HEK293 (cell line): ENCODE results near the gene CXXC5.

Experiments used
- CTCF ChIA-PET: fragments of 350-600 bp; formaldehyde crosslinking; extraction: SDS; loops from one replicate; lab custom pipeline; 2021; ENCODE audit warnings: antibody characterized with exemption; lab: Yijun Ruan, JAX
- POLR2A ChIA-PET: fragments of 300-600 bp; formaldehyde crosslinking; extraction: SDS; loops from one replicate; lab custom pipeline; 2020; ENCODE audit warnings: antibody characterized with exemption, inconsistent platforms; lab: Yijun Ruan, JAX
- H3K27ac ChIP-seq: fragments of 200-500 bp; sonication (Bioruptor generic); 2 replicates; pipeline ENCODE4 v1.5.1; 2014; ENCODE audit warnings: low read depth, low read length, control low read depth, inconsistent platforms; ENCODE audit errors: extremely low read depth
- H3K36me3 ChIP-seq, 2 experiments: fragments of 200-500 bp in 1 of 2; sonication (Bioruptor generic) in 1 of 2; 1 replicate in 1 of 2; 2 replicates in 1 of 2; pipeline ENCODE4 v1.5.1; 2014 to 2017; ENCODE audit warnings: inconsistent platforms in 2 of 2, low read length in 2 of 2; ENCODE audit not compliant: control insufficient read depth in 2 of 2, insufficient read depth in 1 of 2
- H3K4me1 ChIP-seq: fragments of 200-500 bp; sonication (Bioruptor generic); 2 replicates; pipeline ENCODE4 v1.5.1; 2014; ENCODE audit warnings: mild to moderate bottlenecking, low read length, inconsistent platforms; ENCODE audit not compliant: control insufficient read depth, insufficient read depth
- H3K4me3 ChIP-seq: 2 replicates; pipeline ENCODE4 v1.5.1; 2011; ENCODE audit warnings: low read depth, mild to moderate bottlenecking, control low read depth, low read length, moderate library complexity
- H3K9me3 ChIP-seq: fragments of 200-500 bp; sonication (Bioruptor generic); 2 replicates; pipeline ENCODE4 v1.5.1; 2014; ENCODE audit warnings: low read depth, low read length, inconsistent platforms; ENCODE audit not compliant: control insufficient read depth, insufficient read depth
- GLI2 ChIP-seq: fragments of 450-650 bp; formaldehyde crosslinking; IDR thresholded peaks from 2 replicates; pipeline ENCODE4; 2017; ENCODE audit warnings: missing biosample characterization, missing genetic modification characterization, low read depth, borderline replicate concordance
- KLF9 ChIP-seq: fragments of 450-650 bp; formaldehyde crosslinking; IDR thresholded peaks from 2 replicates; pipeline ENCODE4 v1.5.1; 2016; ENCODE audit warnings: missing biosample characterization, missing genetic modification characterization, low read depth
- MEIS1 ChIP-seq: sonication (generic); formaldehyde crosslinking; IDR thresholded peaks from 2 replicates; pipeline ENCODE4 v1.8.1; 2022; ENCODE audit warnings: missing genetic modification reagents, mild to moderate bottlenecking, borderline replicate concordance
- OSR2 ChIP-seq: fragments of 450-650 bp; formaldehyde crosslinking; IDR thresholded peaks from 2 replicates; pipeline ENCODE4 v1.5.1; 2016; ENCODE audit warnings: missing biosample characterization, missing genetic modification characterization
- SALL2 ChIP-seq: fragments of 450-650 bp; formaldehyde crosslinking; IDR thresholded peaks from 2 replicates; pipeline ENCODE4 v1.5.0; 2017; ENCODE audit warnings: missing biosample characterization, mild to moderate bottlenecking, missing genetic modification characterization, borderline replicate concordance
- SCRT2 ChIP-seq: fragments of 450-650 bp; formaldehyde crosslinking; IDR thresholded peaks from 2 replicates; pipeline ENCODE4 v1.5.1; 2016; ENCODE audit warnings: missing biosample characterization, missing genetic modification characterization
- ZFP41 ChIP-seq: fragments of 450-650 bp; formaldehyde crosslinking; IDR thresholded peaks from 2 replicates; pipeline ENCODE4 v1.5.1; 2016; ENCODE audit warnings: missing biosample characterization, missing genetic modification characterization, borderline replicate concordance
- ZNF138 ChIP-seq: fragments of 450-650 bp; formaldehyde crosslinking; IDR thresholded peaks from 2 replicates; pipeline ENCODE4 v1.5.1; 2016; ENCODE audit warnings: missing biosample characterization, missing genetic modification characterization, borderline replicate concordance
- ZNF211 ChIP-seq: fragments of 450-650 bp; formaldehyde crosslinking; IDR thresholded peaks from 2 replicates; pipeline ENCODE4 v1.5.1; 2016; ENCODE audit warnings: low read depth, missing biosample characterization, missing genetic modification characterization
- ZNF239 ChIP-seq: fragments of 450-650 bp; formaldehyde crosslinking; IDR thresholded peaks from 2 replicates; pipeline ENCODE4 v1.5.1; 2016; ENCODE audit warnings: missing biosample characterization, missing genetic modification characterization
- ZNF433 ChIP-seq: fragments of 450-650 bp; formaldehyde crosslinking; IDR thresholded peaks from 2 replicates; pipeline ENCODE4 v1.5.1; 2016; ENCODE audit warnings: missing biosample characterization, missing genetic modification characterization, low read depth
- ZNF501 ChIP-seq: fragments of 450-650 bp; formaldehyde crosslinking; IDR thresholded peaks from 2 replicates; pipeline ENCODE4 v1.5.1; 2016; ENCODE audit warnings: missing biosample characterization, missing genetic modification characterization
- ZSCAN23 ChIP-seq: fragments of 450-650 bp; formaldehyde crosslinking; IDR thresholded peaks from 2 replicates; pipeline ENCODE4 v1.5.1; 2016; ENCODE audit warnings: missing biosample characterization, missing genetic modification characterization
- TF ChIP-seq, protein P1 (sequence below): fragments of 450-650 bp; formaldehyde crosslinking; IDR thresholded peaks from 2 replicates; pipeline ENCODE4 v1.5.1; 2016; ENCODE audit warnings: missing biosample characterization, missing genetic modification characterization
- TF ChIP-seq, protein P2 (sequence below): fragments of 450-650 bp; IDR thresholded peaks from 2 replicates; pipeline ENCODE4 v1.5.1; 2018; ENCODE audit warnings: missing biosample characterization, mild to moderate bottlenecking, missing genetic modification characterization
- TF ChIP-seq, protein P3 (sequence below): fragments of 450-650 bp; formaldehyde crosslinking; IDR thresholded peaks from 2 replicates; pipeline ENCODE4 v1.5.1; 2017; ENCODE audit warnings: missing biosample characterization, mild to moderate bottlenecking, missing genetic modification characterization, moderate library complexity
- TF ChIP-seq, protein P4 (sequence below): fragments of 450-650 bp; formaldehyde crosslinking; IDR thresholded peaks from 2 replicates; pipeline ENCODE4 v1.5.1; 2016; ENCODE audit warnings: missing biosample characterization, missing genetic modification characterization
- TF ChIP-seq, protein P5 (sequence below): fragments of 450-650 bp; formaldehyde crosslinking; IDR thresholded peaks from 2 replicates; pipeline ENCODE4; 2016; ENCODE audit warnings: missing biosample characterization, missing genetic modification characterization

Gene CXXC5

DNA sequence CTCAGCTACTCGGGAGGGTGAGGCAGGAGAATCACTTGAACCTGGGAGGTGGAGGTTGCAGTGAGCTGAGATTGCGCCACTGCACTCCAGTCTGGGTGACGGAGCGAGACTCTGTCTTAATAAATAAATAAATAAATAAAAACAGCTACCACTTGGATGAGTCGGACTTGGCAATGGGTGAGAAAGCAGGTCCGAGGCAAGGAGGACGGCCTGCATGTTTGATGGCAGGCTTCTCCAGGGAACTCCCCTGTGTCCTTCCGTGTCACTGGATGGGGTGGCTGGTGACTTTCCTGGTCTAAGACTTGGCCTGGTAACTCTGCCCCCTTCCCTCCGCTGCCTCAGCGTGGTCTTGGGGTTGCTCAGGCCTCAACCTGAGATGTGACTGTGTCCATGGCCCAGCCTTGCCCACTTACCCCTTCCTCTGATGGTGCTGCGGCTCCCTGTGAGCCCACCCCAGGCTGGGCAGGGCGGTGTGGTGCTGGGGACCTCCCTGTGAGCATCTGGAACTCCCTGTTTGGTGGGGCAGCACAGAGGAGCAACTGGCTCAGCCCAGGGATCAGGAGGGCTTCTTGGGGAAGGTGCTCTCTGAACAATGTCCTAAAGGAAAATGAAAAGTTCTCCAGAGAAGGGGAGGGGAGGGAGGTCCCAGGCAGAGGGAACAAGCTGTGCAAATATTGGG, 85.0 kb downstream of the CXXC5 start:
- POLR2A ChIA-PET, result no interaction called here
- Histone ChIP-seq H3K4me1 (no peaks in the 10 kb centered on the region), H3K9me3 (no peaks in the 10 kb centered on the region), H3K4me3 (no peak overlapping the region), H3K36me3 (no peaks in the 10 kb centered on the region)
- TF ChIP-seq SALL2 (tag by site-specific recombination), result no peak
- TF ChIP-seq SCRT2 (tag by site-specific recombination), result no peak
- TF ChIP-seq ZNF138 (tag by site-specific recombination), result no peak
- no peak for TF ChIP-seq ZNF239 (tag by site-specific recombination)
- TF ChIP-seq, protein P1, sequence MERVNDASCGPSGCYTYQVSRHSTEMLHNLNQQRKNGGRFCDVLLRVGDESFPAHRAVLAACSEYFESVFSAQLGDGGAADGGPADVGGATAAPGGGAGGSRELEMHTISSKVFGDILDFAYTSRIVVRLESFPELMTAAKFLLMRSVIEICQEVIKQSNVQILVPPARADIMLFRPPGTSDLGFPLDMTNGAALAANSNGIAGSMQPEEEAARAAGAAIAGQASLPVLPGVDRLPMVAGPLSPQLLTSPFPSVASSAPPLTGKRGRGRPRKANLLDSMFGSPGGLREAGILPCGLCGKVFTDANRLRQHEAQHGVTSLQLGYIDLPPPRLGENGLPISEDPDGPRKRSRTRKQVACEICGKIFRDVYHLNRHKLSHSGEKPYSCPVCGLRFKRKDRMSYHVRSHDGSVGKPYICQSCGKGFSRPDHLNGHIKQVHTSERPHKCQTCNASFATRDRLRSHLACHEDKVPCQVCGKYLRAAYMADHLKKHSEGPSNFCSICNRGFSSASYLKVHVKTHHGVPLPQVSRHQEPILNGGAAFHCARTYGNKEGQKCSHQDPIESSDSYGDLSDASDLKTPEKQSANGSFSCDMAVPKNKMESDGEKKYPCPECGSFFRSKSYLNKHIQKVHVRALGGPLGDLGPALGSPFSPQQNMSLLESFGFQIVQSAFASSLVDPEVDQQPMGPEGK (tag by site-specific recombination), result no peak
- TF ChIP-seq, protein P2, sequence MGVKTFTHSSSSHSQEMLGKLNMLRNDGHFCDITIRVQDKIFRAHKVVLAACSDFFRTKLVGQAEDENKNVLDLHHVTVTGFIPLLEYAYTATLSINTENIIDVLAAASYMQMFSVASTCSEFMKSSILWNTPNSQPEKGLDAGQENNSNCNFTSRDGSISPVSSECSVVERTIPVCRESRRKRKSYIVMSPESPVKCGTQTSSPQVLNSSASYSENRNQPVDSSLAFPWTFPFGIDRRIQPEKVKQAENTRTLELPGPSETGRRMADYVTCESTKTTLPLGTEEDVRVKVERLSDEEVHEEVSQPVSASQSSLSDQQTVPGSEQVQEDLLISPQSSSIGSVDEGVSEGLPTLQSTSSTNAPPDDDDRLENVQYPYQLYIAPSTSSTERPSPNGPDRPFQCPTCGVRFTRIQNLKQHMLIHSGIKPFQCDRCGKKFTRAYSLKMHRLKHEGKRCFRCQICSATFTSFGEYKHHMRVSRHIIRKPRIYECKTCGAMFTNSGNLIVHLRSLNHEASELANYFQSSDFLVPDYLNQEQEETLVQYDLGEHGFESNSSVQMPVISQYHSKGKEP (tag by site-specific recombination), result no peak
- TF ChIP-seq, protein P3, sequence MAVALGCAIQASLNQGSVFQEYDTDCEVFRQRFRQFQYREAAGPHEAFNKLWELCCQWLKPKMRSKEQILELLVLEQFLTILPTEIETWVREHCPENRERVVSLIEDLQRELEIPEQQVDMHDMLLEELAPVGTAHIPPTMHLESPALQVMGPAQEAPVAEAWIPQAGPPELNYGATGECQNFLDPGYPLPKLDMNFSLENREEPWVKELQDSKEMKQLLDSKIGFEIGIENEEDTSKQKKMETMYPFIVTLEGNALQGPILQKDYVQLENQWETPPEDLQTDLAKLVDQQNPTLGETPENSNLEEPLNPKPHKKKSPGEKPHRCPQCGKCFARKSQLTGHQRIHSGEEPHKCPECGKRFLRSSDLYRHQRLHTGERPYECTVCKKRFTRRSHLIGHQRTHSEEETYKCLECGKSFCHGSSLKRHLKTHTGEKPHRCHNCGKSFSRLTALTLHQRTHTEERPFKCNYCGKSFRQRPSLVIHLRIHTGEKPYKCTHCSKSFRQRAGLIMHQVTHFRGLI (tag by site-specific recombination), result no peak
- no peak for TF ChIP-seq ZFP41 (tag by site-specific recombination)
- TF ChIP-seq, protein P4, sequence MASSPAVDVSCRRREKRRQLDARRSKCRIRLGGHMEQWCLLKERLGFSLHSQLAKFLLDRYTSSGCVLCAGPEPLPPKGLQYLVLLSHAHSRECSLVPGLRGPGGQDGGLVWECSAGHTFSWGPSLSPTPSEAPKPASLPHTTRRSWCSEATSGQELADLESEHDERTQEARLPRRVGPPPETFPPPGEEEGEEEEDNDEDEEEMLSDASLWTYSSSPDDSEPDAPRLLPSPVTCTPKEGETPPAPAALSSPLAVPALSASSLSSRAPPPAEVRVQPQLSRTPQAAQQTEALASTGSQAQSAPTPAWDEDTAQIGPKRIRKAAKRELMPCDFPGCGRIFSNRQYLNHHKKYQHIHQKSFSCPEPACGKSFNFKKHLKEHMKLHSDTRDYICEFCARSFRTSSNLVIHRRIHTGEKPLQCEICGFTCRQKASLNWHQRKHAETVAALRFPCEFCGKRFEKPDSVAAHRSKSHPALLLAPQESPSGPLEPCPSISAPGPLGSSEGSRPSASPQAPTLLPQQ (tag by site-specific recombination), result no peak
- TF ChIP-seq ZNF433 (tag by site-specific recombination), result no peak
- TF ChIP-seq ZNF211, result no peak
- no peak for TF ChIP-seq OSR2 (tag by site-specific recombination)
- no peak for TF ChIP-seq GLI2 (tag by site-specific recombination)
- TF ChIP-seq, protein P5, sequence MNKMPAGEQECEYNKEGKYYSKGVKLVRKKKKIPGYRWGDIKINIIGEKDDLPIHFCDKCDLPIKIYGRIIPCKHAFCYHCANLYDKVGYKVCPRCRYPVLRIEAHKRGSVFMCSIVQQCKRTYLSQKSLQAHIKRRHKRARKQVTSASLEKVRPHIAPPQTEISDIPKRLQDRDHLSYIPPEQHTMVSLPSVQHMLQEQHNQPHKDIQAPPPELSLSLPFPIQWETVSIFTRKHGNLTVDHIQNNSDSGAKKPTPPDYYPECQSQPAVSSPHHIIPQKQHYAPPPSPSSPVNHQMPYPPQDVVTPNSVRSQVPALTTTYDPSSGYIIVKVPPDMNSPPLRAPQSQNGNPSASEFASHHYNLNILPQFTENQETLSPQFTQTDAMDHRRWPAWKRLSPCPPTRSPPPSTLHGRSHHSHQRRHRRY (tag by site-specific recombination), result no peak
- TF ChIP-seq ZSCAN23 (tag by site-specific recombination), result no peak
- TF ChIP-seq MEIS1 (CRISPR knock-in tag), result no peak
- no peak for TF ChIP-seq ZNF501 (tag by site-specific recombination)
- no peak for TF ChIP-seq KLF9
- TF ChIP-seq, all 188 proteins: peak for 0
- CTCF ChIA-PET, result no interaction called here
- H3K27ac ChIP-seq, result no peak overlapping the region
